CD14-positive monocyte (primary cell): ENCODE results near the gene GRID1. TPM values are rescaled to one million over a fixed set of nuclear protein-coding genes. Genes with fewer than 3 reads are reported as not detected.

ENCODE experiments used
- DNase-seq, 3 donors: peaks; one replicate each; pipeline ENCODE4 v3.0.0-alpha.2; 2011 to 2022
- H2AFZ ChIP-seq: 2 replicates; pipeline ENCODE4 v1.6.0; 2012; ENCODE audit warnings: mild to moderate bottlenecking, low read depth, low read length, inconsistent platforms; ENCODE audit not compliant: insufficient read depth, poor library complexity, severe bottlenecking
- H3K27ac ChIP-seq, 2 donors: 1 replicate in 1 of 2; 2 replicates in 1 of 2; pipeline ENCODE4 v1.5.1; 2012 to 2013; ENCODE audit warnings: low read length in 2 of 2, control low read depth in 1 of 2, inconsistent platforms in 1 of 2, low read depth in 1 of 2, mild to moderate bottlenecking in 1 of 2
- H3K27me3 ChIP-seq, 2 donors: one replicate each; pipeline versions ENCODE4 v1.6.0 to v1.6.1; 2011 to 2013; ENCODE audit warnings: low read length in 2 of 2; ENCODE audit not compliant: control insufficient read depth in 2 of 2, insufficient read depth in 2 of 2
- H3K36me3 ChIP-seq, 2 donors: replicated peaks in 1 of 2; 1 replicate in 1 of 2; 2 replicates in 1 of 2; pipeline versions ENCODE4 v1.5.1 to v1.6.1; 2012 to 2013; ENCODE audit warnings: low read length in 2 of 2, control low read depth in 1 of 2, inconsistent platforms in 1 of 2, mild to moderate bottlenecking in 1 of 2; ENCODE audit not compliant: insufficient read depth in 2 of 2, control insufficient read depth in 1 of 2
- H3K4me1 ChIP-seq, 2 donors: 1 replicate in 1 of 2; 2 replicates in 1 of 2; pipeline versions ENCODE4 v1.5.1 to v1.6.1; 2012 to 2013; ENCODE audit warnings: low read length in 2 of 2, control low read depth in 1 of 2, inconsistent platforms in 1 of 2, mild to moderate bottlenecking in 1 of 2, moderate library complexity in 1 of 2; ENCODE audit not compliant: insufficient read depth in 2 of 2, control insufficient read depth in 1 of 2
- H3K4me2 ChIP-seq: replicated peaks from 2 replicates; pipeline ENCODE3; 2012; ENCODE audit warnings: low read length, moderate library complexity, mild to moderate bottlenecking; ENCODE audit not compliant: poor library complexity, severe bottlenecking; ENCODE audit errors: extremely low read depth
- H3K4me3 ChIP-seq, 3 experiments: fragments of 200-600 bp in 1 of 3; sonication (generic) in 1 of 3; replicated peaks in 1 of 3; 1 replicate in 2 of 3; 2 replicates in 1 of 3; pipeline ENCODE4 v1.5.1; 2011 to 2013; ENCODE audit warnings: low read length in 3 of 3, mild to moderate bottlenecking in 3 of 3, control low read depth in 2 of 3, low read depth in 2 of 3, inconsistent platforms in 1 of 3, moderate library complexity in 1 of 3
- H3K79me2 ChIP-seq: 2 replicates; pipeline ENCODE4 v1.6.0; 2012; ENCODE audit warnings: mild to moderate bottlenecking, control low read depth, inconsistent platforms, low read length, moderate library complexity; ENCODE audit not compliant: insufficient read depth
- H3K9ac ChIP-seq: 2 replicates; pipeline ENCODE4 v1.6.0; 2017; ENCODE audit warnings: low read length, mild to moderate bottlenecking; ENCODE audit not compliant: insufficient read depth, poor library complexity, severe bottlenecking
- H3K9me3 ChIP-seq, 2 donors: replicated peaks in 1 of 2; 1 replicate in 1 of 2; 2 replicates in 1 of 2; pipeline versions ENCODE4 v1.5.1 to v1.6.1; 2012 to 2013; ENCODE audit warnings: low read length in 2 of 2, control low read depth in 1 of 2; ENCODE audit not compliant: control insufficient read depth in 1 of 2, insufficient read depth in 1 of 2
- H4K20me1 ChIP-seq: 2 replicates; pipeline ENCODE4 v1.6.0; 2012; ENCODE audit warnings: mild to moderate bottlenecking, low read length, control low read depth, moderate library complexity; ENCODE audit not compliant: insufficient read depth
- H3K27ac Mint-ChIP-seq, 7 donors: one replicate each; pipeline ENCODE4 v1.8.0; 2020; ENCODE audit warnings: mild to moderate bottlenecking in 7 of 7, mixed read lengths in 7 of 7, moderate library complexity in 6 of 7, inconsistent platforms in 2 of 7
- H3K27me3 Mint-ChIP-seq, 3 donors: one replicate each; pipeline ENCODE4 v1.8.0; 2021 to 2022; ENCODE audit warnings: low read depth in 3 of 3, mild to moderate bottlenecking in 3 of 3, mixed read lengths in 3 of 3, moderate library complexity in 3 of 3, inconsistent platforms in 1 of 3
- H3K36me3 Mint-ChIP-seq, 2 donors: one replicate each; pipeline ENCODE4 v1.8.0; 2020; ENCODE audit warnings: mixed read lengths in 2 of 2, inconsistent platforms in 1 of 2, mild to moderate bottlenecking in 1 of 2
- H3K4me1 Mint-ChIP-seq: one replicate; pipeline ENCODE4 v1.8.0; 2020; ENCODE audit warnings: mild to moderate bottlenecking, mixed read lengths
- H3K4me3 Mint-ChIP-seq, 2 donors: one replicate each; pipeline ENCODE4 v1.8.0; 2020; ENCODE audit warnings: mild to moderate bottlenecking in 2 of 2, mixed read lengths in 2 of 2, moderate library complexity in 1 of 2
- H3K9me3 Mint-ChIP-seq, 7 donors: one replicate each; pipeline ENCODE4 v1.8.0; 2020 to 2022; ENCODE audit warnings: mixed read lengths in 7 of 7, mild to moderate bottlenecking in 6 of 7, moderate library complexity in 6 of 7, inconsistent platforms in 2 of 7
- WGBS: methylation state at CpG from one replicate; pipeline ENCODE4 v1.1.5; 2013; ENCODE audit warnings: missing lambda C conversion rate; ENCODE audit not compliant: insufficient coverage; 5-methylcytosine and 5-hydroxymethylcytosine counted together
- intact Hi-C, 2 donors: fragments of 100-400 bp; cut with micrococcal nuclease; formaldehyde crosslinking; loops; one replicate each; pipeline versions ENCODE4 v1.15.0 to v1.15.1; 2023
- polyA plus RNA-seq, 3 donors: library from polyadenylated mRNA; depleted of rRNA in 1 of 3; unstranded in 2 of 3; stranded (reverse) in 1 of 3; fragments of 300-500 nt in 2 of 3; fragments of >200 nt in 1 of 3; fragmentation: Illumina TruSeq in 2 of 3; gene quantifications; 1 replicate in 2 of 3; 2 replicates in 1 of 3; pipeline ENCODE4 v1.2.3, GENCODE V29; 2012 to 2021
- TF ChIP-seq, protein P1 (sequence below): fragments of 200-600 bp; IDR thresholded peaks from one replicate; pipeline ENCODE4 v1.8.0; 2022; ENCODE audit warnings: antibody characterized with exemption, mild to moderate bottlenecking

GRID1 gene
- polyA plus RNA-seq, 3 donors, result not detected

DNA sequence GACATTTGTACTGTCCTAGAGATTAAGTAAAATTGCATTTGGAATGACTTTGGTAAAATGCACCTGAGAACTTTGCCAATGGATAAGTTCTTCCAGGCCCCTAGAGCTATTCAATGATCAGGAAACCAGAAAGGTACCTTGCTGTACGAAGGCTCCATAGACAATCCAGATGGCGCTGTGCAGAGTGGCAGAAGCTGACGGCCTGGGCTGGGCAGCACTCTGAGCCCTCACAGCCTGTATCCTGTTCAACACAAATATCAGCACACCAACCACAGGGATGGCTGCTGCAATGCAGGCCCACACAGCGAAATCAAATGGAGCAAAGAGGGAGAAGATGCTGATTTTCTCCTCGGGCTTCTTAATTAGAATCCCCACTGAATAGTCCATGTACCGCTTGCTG, 642.4 kb downstream of the GRID1 start:
- Histone ChIP-seq H3K4me3 (no peak overlapping the region), H3K27ac (no peak overlapping the region), H3K9me3 (peaks cover 0 to 5% of the 10 kb centered on the region in 2 donors), H2AFZ (no peak overlapping the region), H4K20me1 (no peaks in the 10 kb centered on the region), H3K9ac (no peak overlapping the region), H3K27me3 (no peaks in the 10 kb centered on the region), H3K36me3 (no peaks in the 10 kb centered on the region), H3K4me2 (no peak overlapping the region), H3K4me1 (no peaks in the 10 kb centered on the region), H3K79me2 (no peaks in the 10 kb centered on the region)
- 80% methylated on average over 4 of the region's 6 CpGs for WGBS
- Mint-ChIP-seq H3K4me3 (no peak overlapping the region), H3K36me3 (no peaks in the 10 kb centered on the region), H3K27me3 (no peaks in the 10 kb centered on the region), H3K4me1 (no peaks in the 10 kb centered on the region), H3K9me3 (peaks cover 3 to 8% (median 6%) of the 10 kb centered on the region in 7 donors), H3K27ac (peak overlapping the region in 1 of 7 donors; percentile 32)
- TF ChIP-seq, protein P1, sequence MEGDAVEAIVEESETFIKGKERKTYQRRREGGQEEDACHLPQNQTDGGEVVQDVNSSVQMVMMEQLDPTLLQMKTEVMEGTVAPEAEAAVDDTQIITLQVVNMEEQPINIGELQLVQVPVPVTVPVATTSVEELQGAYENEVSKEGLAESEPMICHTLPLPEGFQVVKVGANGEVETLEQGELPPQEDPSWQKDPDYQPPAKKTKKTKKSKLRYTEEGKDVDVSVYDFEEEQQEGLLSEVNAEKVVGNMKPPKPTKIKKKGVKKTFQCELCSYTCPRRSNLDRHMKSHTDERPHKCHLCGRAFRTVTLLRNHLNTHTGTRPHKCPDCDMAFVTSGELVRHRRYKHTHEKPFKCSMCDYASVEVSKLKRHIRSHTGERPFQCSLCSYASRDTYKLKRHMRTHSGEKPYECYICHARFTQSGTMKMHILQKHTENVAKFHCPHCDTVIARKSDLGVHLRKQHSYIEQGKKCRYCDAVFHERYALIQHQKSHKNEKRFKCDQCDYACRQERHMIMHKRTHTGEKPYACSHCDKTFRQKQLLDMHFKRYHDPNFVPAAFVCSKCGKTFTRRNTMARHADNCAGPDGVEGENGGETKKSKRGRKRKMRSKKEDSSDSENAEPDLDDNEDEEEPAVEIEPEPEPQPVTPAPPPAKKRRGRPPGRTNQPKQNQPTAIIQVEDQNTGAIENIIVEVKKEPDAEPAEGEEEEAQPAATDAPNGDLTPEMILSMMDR, result no peak
- DNase-seq, result no peak
- intact Hi-C loops, result no loop called here

DNA sequence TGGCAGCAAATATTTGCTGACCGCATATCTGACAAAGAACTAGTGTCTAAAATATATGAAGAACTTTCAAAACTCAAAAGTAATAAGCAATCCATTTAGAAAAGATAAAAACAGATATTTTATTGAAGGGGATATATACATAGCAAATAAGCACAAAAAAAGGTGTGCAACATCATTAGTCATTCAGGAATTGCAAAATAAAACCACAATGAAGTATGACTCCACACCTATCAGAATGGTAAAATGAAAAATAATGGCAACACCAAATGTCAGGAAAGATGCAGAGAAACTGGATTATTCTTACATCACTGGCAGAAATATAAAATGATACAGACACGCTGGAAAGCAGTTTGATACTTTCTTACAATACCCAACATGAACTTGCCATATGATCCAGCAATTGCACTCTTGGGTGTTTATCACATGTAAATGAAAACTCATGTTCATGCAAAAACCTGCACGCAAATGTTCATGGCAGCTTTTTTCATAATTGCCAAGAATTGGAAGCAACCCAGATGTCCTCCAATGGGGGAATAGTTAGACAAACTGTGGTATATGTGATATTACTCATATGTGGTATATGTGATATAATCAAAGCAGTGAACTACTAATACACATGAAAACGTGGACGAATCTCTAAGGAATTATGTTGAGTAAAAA, 645.5 kb downstream of the GRID1 start:
- Histone ChIP-seq H3K9me3 (peaks cover 0 to 15% of the 10 kb centered on the region in 2 donors), H3K27ac (no peak overlapping the region), H2AFZ (no peak overlapping the region), H3K4me1 (no peaks in the 10 kb centered on the region), H3K36me3 (no peaks in the 10 kb centered on the region), H3K4me2 (no peak overlapping the region), H4K20me1 (no peaks in the 10 kb centered on the region), H3K4me3 (no peak overlapping the region), H3K79me2 (no peaks in the 10 kb centered on the region), H3K9ac (no peak overlapping the region), H3K27me3 (no peaks in the 10 kb centered on the region)
- no peak for DNase-seq
- Mint-ChIP-seq H3K27me3 (peaks cover 0 to 1% (median 0%) of the 10 kb centered on the region in 3 donors), H3K9me3 (peaks cover 2 to 14% (median 6%) of the 10 kb centered on the region in 7 donors), H3K4me1 (no peaks in the 10 kb centered on the region), H3K36me3 (no peaks in the 10 kb centered on the region), H3K27ac (no peak overlapping the region), H3K4me3 (no peak overlapping the region)
- intact Hi-C loops, result no loop called here
- TF ChIP-seq, protein P1, result no peak
- 83% methylated on average over 1 of the region's 5 CpGs for WGBS
